Neural progenitor cell (in vitro differentiated cells): ENCODE data around the gene EML5.

Source experiments
- EZH2 ChIP-seq: fragments of 200-600 bp; sonication (generic); IDR thresholded peaks from 2 replicates; pipeline ENCODE4 v1.6.1; 2017; ENCODE audit warnings: antibody characterized with exemption, mild to moderate bottlenecking, moderate library complexity
- EZH2phosphoT487 ChIP-seq: fragments of 200-600 bp; sonication (generic); IDR thresholded peaks from 2 replicates; pipeline ENCODE4 v1.6.1; 2017; ENCODE audit warnings: antibody characterized with exemption
- TF ChIP-seq, protein P1 (sequence below): fragments of 200-600 bp; sonication (generic); IDR thresholded peaks from 2 replicates; pipeline ENCODE4 v1.5.1; 2017; ENCODE audit warnings: antibody characterized with exemption, mild to moderate bottlenecking

DNA sequence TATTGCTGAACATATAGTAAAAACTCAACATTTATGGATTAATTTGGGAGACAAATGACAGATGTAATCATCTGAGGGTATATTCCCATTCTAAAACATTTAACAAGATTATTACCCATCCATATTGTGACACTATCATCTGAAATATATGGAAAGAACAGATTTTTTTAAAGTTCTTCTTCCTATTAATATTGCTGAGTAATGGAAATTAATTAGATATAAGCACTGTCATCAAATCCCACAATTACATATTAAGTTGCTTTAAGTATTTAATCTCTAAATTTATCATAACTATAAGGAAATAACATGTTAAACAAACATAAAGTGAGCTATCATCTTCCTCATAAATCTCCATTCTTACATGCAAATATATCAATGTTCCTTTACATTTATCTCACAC, 22.0 kb downstream of the EML5 start:
- TF ChIP-seq, protein P1, sequence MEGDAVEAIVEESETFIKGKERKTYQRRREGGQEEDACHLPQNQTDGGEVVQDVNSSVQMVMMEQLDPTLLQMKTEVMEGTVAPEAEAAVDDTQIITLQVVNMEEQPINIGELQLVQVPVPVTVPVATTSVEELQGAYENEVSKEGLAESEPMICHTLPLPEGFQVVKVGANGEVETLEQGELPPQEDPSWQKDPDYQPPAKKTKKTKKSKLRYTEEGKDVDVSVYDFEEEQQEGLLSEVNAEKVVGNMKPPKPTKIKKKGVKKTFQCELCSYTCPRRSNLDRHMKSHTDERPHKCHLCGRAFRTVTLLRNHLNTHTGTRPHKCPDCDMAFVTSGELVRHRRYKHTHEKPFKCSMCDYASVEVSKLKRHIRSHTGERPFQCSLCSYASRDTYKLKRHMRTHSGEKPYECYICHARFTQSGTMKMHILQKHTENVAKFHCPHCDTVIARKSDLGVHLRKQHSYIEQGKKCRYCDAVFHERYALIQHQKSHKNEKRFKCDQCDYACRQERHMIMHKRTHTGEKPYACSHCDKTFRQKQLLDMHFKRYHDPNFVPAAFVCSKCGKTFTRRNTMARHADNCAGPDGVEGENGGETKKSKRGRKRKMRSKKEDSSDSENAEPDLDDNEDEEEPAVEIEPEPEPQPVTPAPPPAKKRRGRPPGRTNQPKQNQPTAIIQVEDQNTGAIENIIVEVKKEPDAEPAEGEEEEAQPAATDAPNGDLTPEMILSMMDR = no peak
- no peak for TF ChIP-seq EZH2
- no peak for TF ChIP-seq EZH2phosphoT487
